Stimulated activated CD8-positive, alpha-beta memory T cell treated with anti-CD3 and anti-CD28 coated beads, Interleukin-4, amount 100 ng/mL, for 1 hour (primary cell): ENCODE data around the gene MTX2.
"Not testable (repeated sequence)": the region's sequence is repeated elsewhere in the genome, so short reads cannot be mapped to it uniquely, and the experiment has no call there.

Experiments used
- DNase-seq, 2 donors: peaks; one replicate each; pipeline ENCODE4 v3.0.0-alpha.2; 2020; ENCODE audit warnings: low read depth in 2 of 2, low spot score in 1 of 2

The MTX2 gene

DNA sequence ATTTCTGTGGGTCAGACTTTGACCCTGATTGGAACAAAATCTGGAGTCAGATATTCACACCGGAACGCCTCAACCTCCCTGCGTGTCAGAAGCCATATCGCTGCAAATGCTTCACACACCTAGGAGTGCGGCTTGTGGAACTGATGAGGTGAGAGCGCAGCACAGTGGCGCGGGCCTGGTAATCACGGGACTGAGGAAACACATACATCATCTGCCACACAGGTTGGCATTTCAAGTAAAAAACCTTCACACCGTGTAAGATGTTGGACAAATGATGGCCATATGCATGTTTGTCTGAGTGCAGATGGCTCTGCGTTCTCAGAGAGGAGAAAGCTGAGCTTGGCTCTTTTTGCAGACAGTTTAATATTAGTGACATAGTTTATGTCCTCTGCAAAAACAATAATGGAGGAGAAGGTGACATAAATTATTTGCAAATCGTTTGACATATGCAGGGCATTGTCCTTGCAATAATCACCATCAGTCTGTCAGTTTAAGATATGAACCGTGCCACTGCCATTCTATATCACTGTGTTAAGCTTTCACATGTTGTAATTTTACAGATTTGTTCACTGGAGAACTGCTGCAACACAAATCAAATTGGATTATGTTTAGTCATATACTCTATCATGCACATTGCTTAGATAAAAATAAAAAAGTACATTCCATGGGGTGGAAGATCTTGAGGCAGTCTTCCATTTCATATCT is 101.4 kb downstream of the MTX2 start:
- no peak for DNase-seq

DNA sequence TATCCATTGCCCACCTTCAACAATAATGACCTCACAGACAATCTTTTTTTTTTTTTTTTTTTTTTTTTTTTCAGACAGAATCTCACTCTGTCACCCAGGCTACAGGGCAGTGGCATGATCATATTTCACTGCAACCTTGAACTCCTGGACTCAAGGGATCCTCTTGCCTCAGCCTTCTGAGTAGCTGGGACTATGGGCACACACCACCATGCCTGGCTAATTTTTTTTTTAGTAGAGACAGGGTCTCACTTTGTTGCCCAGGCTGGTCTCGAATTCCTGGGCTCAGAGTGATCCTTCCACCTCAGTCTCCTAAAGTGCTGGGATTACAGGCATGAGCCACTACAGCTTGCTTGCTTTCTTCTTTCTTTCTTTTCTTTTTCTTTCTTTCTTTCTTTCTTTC is 103.9 kb downstream of the MTX2 start:
- not testable (repeated sequence) for DNase-seq

DNA sequence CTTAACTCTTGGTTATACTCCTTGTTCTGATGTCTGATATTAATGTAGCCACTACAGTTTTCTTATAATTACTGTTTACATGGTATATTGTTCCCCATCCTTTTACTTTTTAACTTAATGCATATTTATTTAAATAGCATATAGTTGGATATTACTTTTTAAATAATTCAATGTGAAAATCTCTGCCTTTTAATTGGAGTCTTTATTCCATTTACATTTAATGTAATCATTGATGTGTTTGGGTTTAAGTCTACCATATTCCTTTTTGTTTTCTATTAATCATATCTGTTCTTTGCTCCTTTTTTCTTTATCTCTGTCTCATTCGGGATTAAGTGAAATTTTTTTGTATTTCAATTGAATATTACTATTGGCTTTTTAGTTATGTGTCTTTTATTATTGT is 109.1 kb downstream of the MTX2 start:
- no peak for DNase-seq

DNA sequence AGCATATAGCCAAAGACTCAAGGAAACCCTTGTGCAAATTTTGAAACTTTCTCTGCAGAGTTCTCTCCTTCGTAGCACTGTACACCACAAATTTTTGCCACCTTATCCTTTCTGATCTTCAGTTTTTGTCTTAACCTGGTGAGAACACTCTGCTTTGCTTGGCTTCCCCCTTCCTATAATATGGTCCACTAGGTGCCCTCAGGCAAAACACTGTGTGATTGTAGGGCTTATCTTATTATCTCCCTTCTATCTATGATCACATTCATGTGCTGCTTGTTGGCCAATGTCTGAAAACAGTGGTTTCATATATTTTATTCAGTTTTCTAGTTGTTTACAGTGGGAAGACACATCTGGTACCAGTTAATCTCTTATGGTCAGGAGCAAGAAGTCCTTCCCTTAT is 111.1 kb downstream of the MTX2 start:
- no peak for DNase-seq

DNA sequence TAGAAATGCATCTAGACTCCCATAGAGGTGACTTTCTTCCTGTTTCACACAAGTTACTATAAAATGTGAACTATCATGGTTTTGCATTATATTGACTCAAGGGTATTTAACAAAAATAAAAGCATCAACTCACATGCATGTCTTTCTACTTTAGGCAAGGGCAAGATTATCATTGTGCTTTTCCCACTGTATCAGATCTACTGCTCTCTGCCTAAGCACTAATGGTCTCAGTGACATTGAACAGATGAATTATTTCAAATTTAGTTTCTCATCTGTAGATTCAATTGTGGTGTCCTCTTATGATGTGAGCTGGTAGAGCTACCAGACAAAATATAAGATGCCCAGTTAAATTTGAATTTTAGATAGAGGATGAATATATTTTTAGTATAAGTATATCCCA is 113.9 kb downstream of the MTX2 start:
- DNase-seq: no peak

DNA sequence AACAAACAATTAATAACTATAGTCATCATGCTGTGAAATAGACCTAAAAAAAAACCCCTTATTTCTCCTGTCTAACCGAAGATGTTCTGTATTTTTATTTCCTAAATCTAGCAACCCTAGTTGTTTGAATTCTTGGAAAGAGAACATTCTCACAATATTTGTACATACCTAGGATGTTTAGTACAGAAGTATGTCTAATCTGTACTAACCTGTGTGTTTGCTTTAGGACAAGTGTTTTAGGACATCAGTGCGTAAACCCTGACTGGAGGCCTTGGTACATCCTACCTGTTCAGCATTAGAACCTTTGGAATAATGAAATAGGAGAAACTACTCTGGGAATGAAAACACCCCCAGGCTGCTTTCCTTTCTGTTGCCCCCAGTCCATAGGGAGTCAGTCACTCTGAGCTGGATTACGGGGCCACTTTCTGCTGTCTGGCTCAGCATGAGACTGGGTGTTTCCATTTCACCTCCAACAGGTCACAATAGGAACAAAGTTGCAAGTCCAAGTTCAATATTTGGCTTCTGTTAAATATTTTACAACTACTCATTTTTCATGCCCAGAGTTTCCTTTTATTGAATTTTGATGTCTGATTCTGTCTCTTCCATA is 114.7 kb downstream of the MTX2 start:
- DNase-seq: no peak

DNA sequence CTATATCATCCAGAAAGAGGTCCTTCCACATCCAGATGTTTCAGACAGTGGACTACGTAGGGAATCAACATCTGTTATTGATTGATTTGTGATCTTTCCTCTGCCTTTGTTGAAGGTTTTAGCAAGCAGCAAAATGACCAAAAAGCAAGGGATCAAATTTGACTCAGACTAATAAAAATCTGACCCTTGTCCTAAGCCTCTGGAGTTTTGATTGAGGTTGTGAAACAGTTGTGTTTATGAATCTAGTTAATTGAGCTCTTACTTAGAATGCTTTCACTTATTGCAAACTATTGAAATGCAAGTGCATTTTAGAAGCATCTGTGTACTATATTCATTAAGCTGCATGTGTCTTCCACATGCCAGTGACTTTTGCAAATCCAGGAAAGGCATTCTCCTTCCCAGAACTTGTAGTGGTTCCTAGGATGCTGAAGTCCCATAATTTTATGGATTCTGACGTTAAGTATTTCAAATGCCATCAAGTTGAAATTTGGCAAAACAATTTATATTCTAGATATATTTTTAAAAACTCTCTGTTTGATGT is 116.0 kb downstream of the MTX2 start:
- DNase-seq: no peak

DNA sequence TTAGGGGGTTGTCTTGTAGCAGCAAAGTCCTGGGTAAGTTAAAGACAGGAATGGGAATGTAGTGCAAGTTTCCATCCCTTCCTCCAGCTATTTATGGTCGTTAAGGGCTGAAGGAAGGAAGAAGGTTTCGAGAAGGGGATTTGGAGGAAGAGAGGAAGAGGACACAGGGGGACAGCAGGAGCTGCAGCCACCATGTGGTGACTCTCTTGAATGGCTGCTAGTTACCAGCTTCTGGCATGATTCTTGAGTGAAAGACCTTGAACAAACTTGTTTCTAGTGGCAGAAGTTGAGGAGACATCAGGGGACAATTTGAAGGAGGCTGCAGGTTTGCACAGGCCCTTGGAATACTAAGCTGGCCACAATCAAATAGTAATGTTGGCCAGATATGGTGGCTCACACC is 116.6 kb downstream of the MTX2 start:
- DNase-seq: no peak
